HG02852 (cell line): Measurements from ENCODE around the gene GUSB.
"Not testable (repeated sequence)": the region's sequence is repeated elsewhere in the genome, so short reads cannot be mapped to it uniquely, and the experiment has no call there.

ENCODE experiments used
- ATAC-seq: cut with Tn5 transposase; IDR thresholded peaks from one replicate; pipeline ENCODE4 v1.9.1; 2021; ENCODE audit warnings: mild to moderate bottlenecking, moderate library complexity; ENCODE audit not compliant: unreplicated experiment

GUSB gene

GRCh38 chr7:65981965-65982792 lies at the start of gene GUSB:
TSS of gene GUSB (minus strand) at chr7:65982213. CDS start at chr7:65982183, 30 bp downstream.
- ATAC-seq: peak; percentile 86

DNA sequence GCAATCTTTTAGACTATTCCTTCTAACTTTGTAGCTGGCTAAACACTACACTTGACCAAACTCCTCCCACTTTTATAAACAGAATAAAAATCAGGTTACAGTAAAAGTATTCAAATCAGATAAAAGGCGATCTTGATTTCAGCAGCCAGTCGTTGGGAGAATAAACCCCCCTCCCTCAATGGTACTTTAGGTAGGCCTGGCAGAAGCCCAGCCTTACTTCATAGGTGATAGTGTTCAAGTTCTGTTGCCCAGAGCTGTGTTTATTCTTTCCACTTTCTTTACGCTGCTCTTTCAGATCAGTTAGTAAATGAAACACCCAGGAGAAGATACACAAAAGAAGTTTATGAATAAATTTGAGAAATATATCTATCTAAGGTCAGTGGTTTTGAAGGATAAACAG lies 46.3 kb upstream of the GUSB start:
- not testable (repeated sequence) for ATAC-seq

DNA sequence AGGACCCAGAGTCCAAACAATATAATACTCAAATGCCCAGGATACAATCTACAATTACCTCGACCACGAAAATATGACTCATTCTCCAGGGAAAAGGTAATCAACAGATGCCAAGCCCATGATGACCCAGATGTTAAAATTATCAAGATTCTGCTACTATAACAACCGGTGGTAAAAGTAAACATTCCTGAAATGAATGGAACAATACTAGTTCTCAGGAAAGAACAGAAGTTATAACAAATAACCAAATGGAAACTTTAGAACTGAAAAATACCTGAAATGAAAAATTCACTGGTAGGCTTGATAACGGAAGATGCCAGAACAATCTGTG lies 34.1 kb upstream of the GUSB start:
- no peak for ATAC-seq

DNA sequence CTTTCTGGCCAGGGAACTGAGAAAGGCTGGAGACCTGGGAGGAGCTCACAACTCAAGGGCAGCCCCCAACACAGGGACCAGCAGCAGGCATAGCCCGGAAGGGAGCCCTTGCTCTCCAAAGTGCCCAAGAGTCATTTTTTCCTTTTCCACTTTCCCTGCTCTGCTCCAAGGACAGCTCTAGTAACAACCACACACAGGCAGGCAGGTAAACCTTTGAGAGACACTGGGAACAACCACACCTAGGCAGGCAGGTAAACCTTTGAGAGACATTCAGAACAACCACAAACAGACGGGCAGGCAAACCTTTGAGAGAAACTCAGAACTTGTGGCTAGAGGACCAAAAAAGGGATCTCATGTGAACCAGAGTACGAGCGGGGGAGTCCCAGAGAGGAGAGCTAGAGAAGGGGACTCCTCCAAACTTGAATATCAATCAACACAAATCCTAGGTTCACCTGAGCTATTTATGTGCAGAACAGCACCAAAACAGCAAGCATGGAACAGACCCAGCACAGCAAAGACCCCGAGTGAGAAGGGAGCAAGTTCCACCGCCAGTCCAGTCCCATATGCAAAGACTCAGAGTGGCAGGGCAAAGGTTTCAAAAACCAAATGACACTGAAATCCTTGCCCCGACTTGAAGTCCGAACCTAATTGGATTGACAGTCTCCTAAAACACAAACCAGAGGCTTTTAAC lies 33.6 kb upstream of the GUSB start:
- ATAC-seq: no peak

DNA sequence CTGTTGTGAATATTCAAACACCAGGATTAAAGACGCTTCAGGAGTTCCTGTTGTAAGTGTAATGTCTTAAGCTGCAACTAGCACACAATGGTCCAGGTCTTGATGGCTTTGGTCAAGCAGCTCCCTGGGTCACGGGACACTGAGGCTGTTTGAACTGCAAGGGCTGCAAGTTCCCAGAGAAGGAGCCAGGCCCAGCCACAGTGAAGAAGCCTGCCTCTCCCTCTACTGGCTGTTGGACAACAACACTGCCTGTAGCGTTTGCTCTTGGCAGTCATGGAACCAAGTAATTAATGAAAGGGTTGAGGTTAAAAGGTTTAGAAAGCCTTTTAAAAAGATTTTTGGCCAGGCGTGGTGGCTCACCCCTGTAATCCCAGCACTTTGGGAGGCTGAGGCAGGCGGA lies 31.9 kb upstream of the GUSB start:
- no peak for ATAC-seq

DNA sequence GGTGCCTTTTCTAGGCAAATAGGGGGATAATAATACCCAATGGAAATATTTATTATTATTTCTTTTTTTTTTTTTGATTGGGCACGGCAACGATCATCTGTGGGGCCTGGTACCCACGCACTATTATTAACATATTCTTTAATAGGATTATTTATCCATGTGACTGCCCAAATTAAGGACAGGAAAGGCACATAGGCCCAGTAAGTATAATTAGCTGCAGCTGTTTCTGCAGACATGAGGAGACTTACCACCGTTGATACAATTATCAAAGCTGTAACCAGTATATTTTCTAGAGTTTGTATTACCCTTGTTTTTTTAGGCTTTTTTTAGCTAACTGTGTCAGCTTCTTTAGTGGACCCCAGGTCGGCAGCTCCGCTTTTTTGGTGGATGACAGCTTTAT lies 25.2 kb upstream of the GUSB start:
- ATAC-seq: no peak

DNA sequence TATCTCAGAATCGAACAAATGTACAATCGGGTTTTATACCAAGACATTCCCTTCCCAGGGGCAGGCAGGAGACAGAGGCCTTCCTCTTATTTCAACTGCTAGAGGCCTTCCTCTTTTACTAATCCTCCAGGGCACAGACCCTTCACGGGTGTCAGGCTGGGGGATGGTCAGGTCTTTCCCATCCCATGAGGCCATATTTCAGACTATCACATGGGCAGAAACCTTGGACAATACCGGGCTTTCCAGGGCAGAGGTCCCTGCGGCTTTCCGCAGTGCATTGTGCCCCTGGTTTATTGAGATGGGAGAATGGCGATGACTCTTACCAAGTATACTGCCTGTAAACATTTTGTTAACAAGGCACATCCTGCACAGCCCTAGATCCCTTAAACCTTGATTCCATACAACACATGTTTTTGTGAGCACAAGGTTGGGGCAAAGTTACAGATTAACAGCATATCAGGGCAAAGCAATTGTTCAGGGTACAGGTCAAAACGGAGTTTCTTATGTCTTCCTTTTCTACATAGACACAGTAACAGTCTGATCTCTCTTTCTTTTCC lies 23.2 kb upstream of the GUSB start:
- ATAC-seq: not testable (repeated sequence)

- ATAC-seq: not testable (repeated sequence)
Observed at GRCh38 chr7:66000823-66001417, 18.9 kb upstream of the GUSB start.

DNA sequence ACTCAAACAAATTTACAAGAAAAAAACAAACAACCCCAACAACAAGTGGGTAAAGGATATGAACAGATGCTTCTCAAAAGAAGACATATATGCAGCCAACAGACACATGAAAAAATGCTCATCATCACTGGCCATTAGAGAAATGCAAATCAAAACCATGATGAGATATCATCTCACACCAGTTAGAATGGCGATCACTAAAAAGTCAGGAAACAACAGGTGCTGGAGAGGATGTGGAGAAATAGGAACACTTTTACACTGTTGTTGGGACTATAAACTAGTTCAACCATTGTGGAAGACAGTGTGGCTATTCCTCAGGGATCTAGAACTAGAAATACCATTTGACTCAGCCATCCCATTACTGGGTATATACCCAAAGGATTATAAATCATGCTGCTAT lies 13.0 kb upstream of the GUSB start:
- ATAC-seq: not testable (repeated sequence)

- ATAC-seq: no peak
Observed at GRCh38 chr7:65992526-65992925, 10.5 kb upstream of the GUSB start.

GRCh38 chr7:65991829-65992228 lies 9.8 kb upstream of the GUSB start:
- not testable (repeated sequence) for ATAC-seq

GRCh38 chr7:65989694-65990080 lies 7.7 kb upstream of the GUSB start:
- ATAC-seq: no peak

GRCh38 chr7:65988503-65988902 lies 6.5 kb upstream of the GUSB start:
- ATAC-seq: not testable (repeated sequence)

DNA sequence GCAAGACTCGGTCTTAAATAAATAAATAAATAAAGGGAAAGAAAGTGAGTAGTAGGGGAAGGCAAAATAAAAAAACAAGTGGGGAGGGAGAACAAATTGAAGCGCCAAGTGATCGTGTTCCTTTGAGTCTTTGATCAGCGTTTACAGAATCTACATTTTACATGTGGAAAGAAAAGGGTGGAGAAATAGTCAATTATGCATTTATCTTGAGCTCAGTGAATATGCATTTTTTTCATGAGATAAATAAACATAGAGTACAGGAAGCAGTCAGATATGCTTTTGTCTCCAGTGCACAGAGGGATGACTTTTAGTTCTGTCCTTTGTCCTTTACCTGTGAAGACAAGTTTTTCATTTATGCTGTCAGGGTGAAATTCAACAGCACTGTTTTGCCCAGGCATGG lies 6.1 kb upstream of the GUSB start:
- no peak for ATAC-seq

DNA sequence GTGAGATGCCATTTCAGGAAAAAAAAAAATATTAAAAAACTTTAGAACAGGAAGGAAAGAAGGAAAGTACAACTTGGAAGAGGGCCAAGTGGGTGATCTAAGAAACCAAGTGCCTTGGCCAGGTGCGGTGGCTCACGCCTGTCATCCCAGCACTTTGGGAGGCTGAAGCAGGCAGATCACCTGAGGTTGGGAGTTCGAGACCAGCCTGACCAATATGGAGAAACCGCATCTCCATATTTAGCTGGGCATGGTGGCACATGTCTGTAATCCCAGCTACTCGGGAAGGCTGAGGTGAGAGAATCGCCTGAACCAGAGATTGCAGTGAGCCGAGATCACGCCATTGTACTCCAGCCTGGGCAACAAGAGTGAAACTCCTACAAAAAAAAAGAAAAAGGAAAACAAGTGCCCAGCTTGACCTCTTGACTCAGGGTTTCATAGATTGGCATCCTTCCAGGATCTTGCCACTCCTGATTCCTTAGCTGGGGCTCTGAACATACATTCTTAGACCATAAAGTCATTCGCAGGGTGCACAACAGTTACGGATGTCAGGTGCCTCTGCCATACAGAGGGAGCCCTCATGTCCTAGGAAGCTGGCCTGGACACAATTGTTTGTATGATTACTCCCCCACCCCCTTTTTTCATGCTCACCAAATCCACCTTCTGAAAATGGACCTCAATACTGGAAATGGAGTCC lies 2.1 kb upstream of the GUSB start:
- no peak for ATAC-seq

DNA sequence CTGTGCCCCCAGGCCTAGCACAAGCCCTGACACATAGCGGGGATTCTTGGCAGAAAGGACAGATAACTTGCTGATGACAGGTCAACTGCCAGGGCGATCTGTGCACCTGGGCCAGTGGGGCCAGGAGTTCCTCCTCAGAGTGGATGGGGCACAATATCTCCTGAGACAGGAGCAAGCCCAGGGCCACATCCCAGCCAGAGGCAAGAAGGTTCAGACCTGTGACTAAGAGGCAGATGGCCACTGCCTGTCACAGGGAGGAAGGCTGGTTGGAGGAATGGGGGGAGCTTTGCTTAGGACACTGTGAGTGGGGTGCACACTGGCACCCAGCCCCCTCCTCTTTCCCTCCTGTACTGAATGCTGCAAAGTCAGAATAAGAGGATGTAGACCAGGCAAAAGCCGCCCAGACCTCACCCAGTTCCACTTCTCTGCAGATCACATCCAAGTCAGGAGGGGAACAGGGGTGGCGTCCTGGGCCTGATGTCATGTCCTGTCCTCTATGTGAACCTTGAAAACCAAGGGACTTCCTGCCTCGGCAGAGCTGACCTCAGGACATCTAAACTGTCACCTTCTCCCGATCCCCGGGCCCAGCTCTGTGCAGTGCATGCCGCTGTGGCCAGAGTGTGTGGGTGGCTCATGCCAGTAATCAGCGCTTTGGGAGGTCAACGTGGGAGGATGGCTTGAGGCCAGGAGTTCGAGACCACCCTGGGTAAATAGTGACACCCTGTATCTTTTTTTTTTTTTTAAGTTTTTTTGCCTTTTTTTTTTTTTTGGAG lies 1.3 kb downstream of the GUSB start:
- peak; percentile 65 for ATAC-seq

- no peak for ATAC-seq
Observed at GRCh38 chr7:65979583-65980477, 2.2 kb downstream of the GUSB start.

DNA sequence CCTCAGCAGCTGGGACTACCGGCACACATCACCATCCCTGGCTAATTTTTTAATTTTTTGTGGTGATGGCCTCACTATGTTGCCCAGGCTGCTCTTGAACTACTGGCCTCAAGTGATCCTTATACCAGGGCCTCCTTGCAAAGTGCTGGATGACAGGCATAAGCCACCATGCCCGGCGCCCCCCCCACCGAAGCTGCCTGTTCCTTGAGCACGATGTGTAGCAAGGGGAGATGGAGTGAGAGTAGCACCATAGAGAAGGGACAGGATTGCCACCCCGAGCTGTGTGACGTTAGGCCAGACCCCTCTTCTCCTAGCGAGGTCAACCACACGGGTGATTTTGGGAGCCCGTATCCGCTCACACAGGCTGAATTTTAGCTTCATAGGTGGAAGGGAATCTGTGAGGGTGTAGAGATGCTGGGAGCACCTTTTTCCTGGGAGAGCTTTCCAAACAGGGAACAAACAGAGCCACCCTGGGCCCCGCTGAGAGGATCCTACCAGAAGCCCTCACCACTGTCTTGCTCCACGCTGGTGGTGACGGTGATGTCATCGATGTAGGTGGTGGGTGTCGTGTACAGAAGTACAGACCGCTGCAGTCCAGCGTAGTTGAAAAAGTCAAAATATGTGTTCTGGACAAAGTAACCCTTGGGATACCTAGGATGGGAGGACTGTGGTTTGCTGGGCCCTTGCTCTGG lies 3.0 kb downstream of the GUSB start:
- ATAC-seq: no peak
